Fibroblast of lung (primary cell): Measurements from ENCODE around the gene ZC3H13.

Experiments used
- CTCF ChIP-seq, 2 donors: IDR thresholded peaks in 1 of 2; conservative IDR thresholded peaks in 1 of 2; 1 replicate in 1 of 2; 2 replicates in 1 of 2; pipeline ENCODE4 v1.5.1; 2011 to 2012; ENCODE audit warnings: low read length in 2 of 2, control low read depth in 1 of 2, inconsistent platforms in 1 of 2, low read depth in 1 of 2, mild to moderate bottlenecking in 1 of 2
- EZH2 ChIP-seq: IDR thresholded peaks from 2 replicates; pipeline ENCODE4 v1.5.1; 2012; ENCODE audit warnings: low read length, control low read depth, mild to moderate bottlenecking; ENCODE audit errors: missing control alignments

GRCh38 chr13:46015366-46015765 lies 37.2 kb downstream of the ZC3H13 start:
- no peak for TF ChIP-seq EZH2
- no peak for TF ChIP-seq CTCF (conservative IDR thresholded peaks at IDR 0.05 in 1 of 2, IDR thresholded peaks at IDR 0.05 in 1 of 2; ENCODE audit: low read depth in 1 of 2, low read length in 2 of 2)
